GM12878 (cell line): Measurements from ENCODE around the gene TEF. TPM values are rescaled to one million over a fixed set of nuclear protein-coding genes. Genes with fewer than 3 reads are reported as not detected.

Experiments used
- ATAC-seq: fragments of 200-7000 bp; cut with Tn5 transposase; 3 replicates; pipeline ENCODE4 v1.9.1; 2020; ENCODE audit warnings: mild to moderate bottlenecking, moderate library complexity
- BruUV-seq: library from RNA; stranded (reverse); fragments of 400-500 nt; replicated peaks from 2 replicates; lab custom pipeline; 2021; lab: Mats Ljungman, UMichigan
- CTCF ChIA-PET: fragments of 300-600 bp; sonication (Branson Sonifier 250); formaldehyde crosslinking; extraction: SDS; loops from one replicate; lab custom pipeline; 2021; ENCODE audit warnings: inconsistent platforms; lab: Yijun Ruan, JAX
- POLR2A ChIA-PET: fragments of 350-600 bp; formaldehyde crosslinking; extraction: SDS; loops from one replicate; lab custom pipeline; 2021; ENCODE audit warnings: inconsistent platforms; lab: Charles Lee
- RAD21 ChIA-PET: fragments of 300-600 bp; sonication (Branson Sonifier 250); formaldehyde crosslinking; loops from one replicate; lab custom pipeline; 2023; ENCODE audit warnings: antibody characterized with exemption; ENCODE audit not compliant: unreplicated experiment; lab: Charles Lee
- SMC1A ChIA-PET: fragments of 300-600 bp; sonication (Branson Sonifier 250); formaldehyde crosslinking; loops from one replicate; lab custom pipeline; 2023; ENCODE audit not compliant: unreplicated experiment, uncharacterized antibody; lab: Charles Lee
- DNase-seq: peaks from one replicate; pipeline ENCODE4 v3.0.0-alpha.2; 2011; ENCODE audit warnings: low read depth, low spot score
- FAIRE-seq: peaks from 3 replicates; lab custom pipeline; 2011; peaks lifted over from hg19 to GRCh38; lab: Jason Lieb, UNC
- H2AFZ ChIP-seq: 2 replicates; pipeline ENCODE4 v1.6.0; 2011; ENCODE audit warnings: low read depth, low read length, control low read depth; ENCODE audit not compliant: control insufficient read depth
- H3K27ac ChIP-seq: 2 replicates; pipeline ENCODE4 v1.5.1; 2011; ENCODE audit warnings: control low read depth; ENCODE audit not compliant: control insufficient read depth, insufficient read depth
- H3K27me3 ChIP-seq, 2 experiments: replicated peaks in 1 of 2; 2 replicates each; pipeline versions ENCODE4 v1.6.0 to v1.6.1; 2011; ENCODE audit warnings: low read length in 1 of 2; ENCODE audit not compliant: control insufficient read depth in 2 of 2, insufficient read depth in 2 of 2
- H3K36me3 ChIP-seq, 2 experiments: 2 replicates each; pipeline ENCODE4 v1.5.1; 2011; ENCODE audit warnings: low read length in 1 of 2; ENCODE audit not compliant: control insufficient read depth in 2 of 2, insufficient read depth in 2 of 2
- H3K4me1 ChIP-seq: 2 replicates; pipeline ENCODE4 v1.6.1; 2011; ENCODE audit warnings: mild to moderate bottlenecking, low read length, moderate library complexity, mixed read lengths; ENCODE audit not compliant: control insufficient read depth, insufficient read depth
- H3K4me2 ChIP-seq: 2 replicates; pipeline ENCODE4 v1.6.0; 2011; ENCODE audit warnings: control low read depth; ENCODE audit not compliant: control insufficient read depth, insufficient read depth
- H3K4me3 ChIP-seq: fragments of 200-600 bp; sonication (generic); 2 replicates; pipeline ENCODE4 v1.5.1; 2016
- H3K79me2 ChIP-seq: 2 replicates; pipeline ENCODE4 v1.6.0; 2011; ENCODE audit warnings: low read length; ENCODE audit not compliant: control insufficient read depth, insufficient read depth
- H3K9ac ChIP-seq: 2 replicates; pipeline ENCODE4 v1.8.0; 2011; ENCODE audit warnings: low read length, control low read depth, mixed read lengths; ENCODE audit not compliant: control insufficient read depth, insufficient read depth
- H3K9me3 ChIP-seq: replicated peaks from 3 replicates; pipeline ENCODE4 v1.5.1; 2011; ENCODE audit warnings: mild to moderate bottlenecking, low read length; ENCODE audit not compliant: control insufficient read depth, insufficient read depth
- H4K20me1 ChIP-seq: 2 replicates; pipeline ENCODE4 v1.6.0; 2011; ENCODE audit not compliant: control insufficient read depth, insufficient read depth
- CREB1 ChIP-seq: IDR thresholded peaks from 2 replicates; pipeline ENCODE4 v1.6.1; 2012; ENCODE audit warnings: low read depth, mild to moderate bottlenecking, inconsistent platforms
- CREM ChIP-seq: IDR thresholded peaks from 2 replicates; pipeline ENCODE4 v1.6.1; 2014; ENCODE audit warnings: antibody characterized with exemption, low read depth
- CTCF ChIP-seq, 3 experiments: IDR thresholded peaks in 2 of 3; conservative IDR thresholded peaks in 1 of 3; 2 replicates each; pipeline ENCODE4 v1.5.1; 2011; ENCODE audit warnings: low read depth in 3 of 3, low read length in 3 of 3, mild to moderate bottlenecking in 3 of 3, control low read depth in 2 of 3, moderate library complexity in 2 of 3, inconsistent platforms in 1 of 3, mixed read lengths in 1 of 3; ENCODE audit not compliant: control insufficient read depth in 2 of 3, insufficient read depth in 1 of 3; ENCODE audit errors: extremely low read depth in 1 of 3
- HCFC1 ChIP-seq: fragments of 150-350 bp; IDR thresholded peaks from 2 replicates; pipeline ENCODE4 v1.6.1; 2014; ENCODE audit warnings: low read length
- HDGF ChIP-seq: fragments of 450-650 bp; IDR thresholded peaks from 2 replicates; pipeline ENCODE4 v1.6.1; 2016; ENCODE audit warnings: antibody characterized with exemption
- KDM1A ChIP-seq: fragments of 200-600 bp; sonication (generic); IDR thresholded peaks from 2 replicates; pipeline ENCODE4 v1.6.1; 2016; ENCODE audit warnings: borderline replicate concordance
- POLR2A ChIP-seq: IDR thresholded peaks from 2 replicates; pipeline ENCODE4 v1.6.1; 2011; ENCODE audit warnings: low read depth, mild to moderate bottlenecking, low read length
- STAT1 ChIP-seq: fragments of 450-650 bp; conservative IDR thresholded peaks from 2 replicates; pipeline ENCODE4 v1.6.1; 2014; ENCODE audit warnings: antibody characterized with exemption, mild to moderate bottlenecking
- STAT3 ChIP-seq: IDR thresholded peaks from 2 replicates; pipeline ENCODE4 v1.6.1; 2011; ENCODE audit warnings: low read depth, low read length, improper control_type of control experiment
- TAF1 ChIP-seq: IDR thresholded peaks from 2 replicates; pipeline ENCODE4 v1.6.1; 2011; ENCODE audit warnings: mild to moderate bottlenecking, low read depth, low read length, borderline replicate concordance
- TCF12 ChIP-seq: IDR thresholded peaks from 2 replicates; pipeline ENCODE4 v1.6.1; 2011; ENCODE audit warnings: low read depth, mild to moderate bottlenecking, low read length
- WRNIP1 ChIP-seq: IDR thresholded peaks from 2 replicates; pipeline ENCODE4 v1.6.1; 2011; ENCODE audit warnings: low read depth, low read length, improper control_type of control experiment, borderline replicate concordance
- ZBTB40 ChIP-seq: fragments of 450-650 bp; IDR thresholded peaks from 2 replicates; pipeline ENCODE4 v1.6.1; 2016; ENCODE audit warnings: mild to moderate bottlenecking, moderate library complexity, borderline replicate concordance
- ZNF207 ChIP-seq: fragments of 450-650 bp; IDR thresholded peaks from 2 replicates; pipeline ENCODE4 v1.6.1; 2014; ENCODE audit warnings: antibody characterized with exemption, mild to moderate bottlenecking, borderline replicate concordance
- WGBS: methylation state at CpG from one replicate; pipeline ENCODE4 v1.1.6; 2016; ENCODE audit warnings: low lambda C conversion rate; ENCODE audit not compliant: insufficient replicate concordance, insufficient coverage; ENCODE audit errors: missing lambda C conversion rate; 5-methylcytosine and 5-hydroxymethylcytosine counted together
- in situ Hi-C: fragments of 300-500 bp; cut with MboI; formaldehyde crosslinking; loops from 9 replicates; pipeline ENCODE4 v1.14.3; 2018; ENCODE audit warnings: mixed read lengths
- intact Hi-C: fragments of 100-400 bp; cut with micrococcal nuclease; formaldehyde crosslinking; loops from one replicate; pipeline ENCODE4 v1.14.2; 2022; ENCODE audit not compliant: unreplicated experiment
- polyA plus RNA-seq, 11 experiments: library from polyadenylated mRNA; depleted of rRNA in 4 of 11; unstranded in 6 of 11; stranded (reverse) in 5 of 11; fragments of >200 nt; fragmentation: Nextera tagmentation in 4 of 11; fragmentation: Illumina TruSeq in 1 of 11; extraction: Ambion mirVana in 4 of 11; extraction: Trizol in 1 of 11; gene quantifications; 1 replicate in 1 of 11; 2 replicates in 10 of 11; pipeline versions ENCODE4 v1.2.1 to v1.2.3, GENCODE V29; 2011 to 2016; ENCODE audit warnings: inconsistent platforms in 2 of 11, missing spikeins in 2 of 11, low read depth in 1 of 11
- total RNA-seq, 4 experiments: library from RNA; depleted of rRNA in 3 of 4; stranded (reverse); fragments of >200 nt in 3 of 4; fragmentation: Illumina TruSeq in 1 of 4; extraction: Trizol in 1 of 4; gene quantifications; 2 replicates each; pipeline versions ENCODE4 v1.2.1 to v1.2.3, GENCODE V29; 2013 to 2021

TEF gene
- total and polyA plus RNA-seq, 10 of the 15 experiments (the other 5 are each of a cell fraction or from before 2014, with no cell fraction given) = 0.23 to 4.9 (median 3.2) TPM

- WGBS = 95% methylated on average over 4 of the region's 4 CpGs
- Histone ChIP-seq H3K27me3 (no peaks in the 10 kb centered on the region), H3K4me2 (no peak overlapping the region), H3K4me3 (no peak overlapping the region), H3K4me1 (no peaks in the 10 kb centered on the region), H3K9ac (no peak overlapping the region), H3K27ac (no peak overlapping the region), H3K36me3 (peaks cover 0 to 21% of the 10 kb centered on the region in 2 experiments; a peak in 2 of 4 replicates), H3K79me2 (no peaks in the 10 kb centered on the region), H3K9me3 (no peaks in the 10 kb centered on the region), H2AFZ (no peak overlapping the region), H4K20me1 (no peaks in the 10 kb centered on the region)
- DNase-seq (no peak), FAIRE-seq (no peak), ATAC-seq (no peak)
- TSS peak; percentile 77 for BruUV-seq
- ChIA-PET CTCF (no interaction called here), RAD21 (no interaction called here), POLR2A (no interaction called here), SMC1A (no interaction called here)
- in situ Hi-C loops (no loop called here), intact Hi-C loops (no loop called here)
- TF ChIP-seq STAT3 (no peak), HDGF (no peak), HCFC1 (no peak), ZBTB40 (no peak), TCF12 (no peak), STAT1 (no peak), CREM (no peak), POLR2A (no peak), ZNF207 (no peak), KDM1A (no peak), TAF1 (no peak), CTCF (IDR thresholded peaks at IDR 0.05 in 2 of 3, conservative IDR thresholded peaks at IDR 0.05 in 1 of 3; ENCODE audit: control insufficient read depth in 2 of 3, extremely low read depth in 1 of 3, insufficient read depth in 1 of 3, low read depth in 3 of 3, low read length in 3 of 3) (no peak), CREB1 (no peak), WRNIP1 (no peak)
Observed at GRCh38 chr22:41359376-41359775, 22.4 kb upstream of the TEF start.
